Duodenal mucosa (tissue), 2 donors: ENCODE results near the gene RAF1.
"Not testable (repeated sequence)": the region's sequence is repeated elsewhere in the genome, so short reads cannot be mapped to it uniquely, and the experiment has no call there.

Experiments
- H3K27ac ChIP-seq: one replicate; pipeline ENCODE4 v1.7.0; 2013; ENCODE audit warnings: low read depth, low read length
- H3K27me3 ChIP-seq, 2 donors: one replicate each; pipeline ENCODE4 v1.7.0; 2013; ENCODE audit warnings: low read length in 2 of 2, control low read depth in 1 of 2; ENCODE audit not compliant: insufficient read depth in 2 of 2, control insufficient read depth in 1 of 2
- H3K36me3 ChIP-seq, 2 donors: one replicate each; pipeline ENCODE4 v1.7.0; 2013; ENCODE audit warnings: low read length in 2 of 2, control low read depth in 1 of 2; ENCODE audit not compliant: insufficient read depth in 2 of 2, control insufficient read depth in 1 of 2
- H3K4me1 ChIP-seq, 2 donors: one replicate each; pipeline ENCODE4 v1.7.0; 2013; ENCODE audit warnings: low read length in 2 of 2, control low read depth in 1 of 2; ENCODE audit not compliant: insufficient read depth in 2 of 2, control insufficient read depth in 1 of 2
- H3K4me3 ChIP-seq, 2 donors: one replicate each; pipeline ENCODE4 v1.7.0; 2013; ENCODE audit warnings: low read length in 2 of 2, low read depth in 1 of 2
- H3K9ac ChIP-seq, 2 donors: one replicate each; pipeline ENCODE4 v1.7.0; 2013; ENCODE audit warnings: low read length in 2 of 2, low read depth in 1 of 2
- H3K9me3 ChIP-seq, 2 donors: one replicate each; pipeline ENCODE4 v1.7.0; 2013; ENCODE audit warnings: low read length in 2 of 2, control low read depth in 1 of 2; ENCODE audit not compliant: control insufficient read depth in 1 of 2

The RAF1 gene

GRCh38 chr3:12679468-12679867 is 15.6 kb upstream of the RAF1 start:
- H3K4me1 ChIP-seq: peaks cover 6 to 7% of the 10 kb centered on the region in 2 donors
- H3K4me3 ChIP-seq: no peak overlapping the region
- H3K9ac ChIP-seq: no peak overlapping the region
- H3K27ac ChIP-seq: no peak overlapping the region
- no peaks in the 10 kb centered on the region for H3K9me3 ChIP-seq
- no peaks in the 10 kb centered on the region for H3K36me3 ChIP-seq
- H3K27me3 ChIP-seq: no peaks in the 10 kb centered on the region

- Histone ChIP-seq H3K9ac (no peak overlapping the region), H3K36me3 (no peaks in the 10 kb centered on the region), H3K4me1 (peaks cover 6 to 7% of the 10 kb centered on the region in 2 donors), H3K4me3 (no peak overlapping the region), H3K9me3 (no peaks in the 10 kb centered on the region), H3K27ac (no peak overlapping the region), H3K27me3 (no peaks in the 10 kb centered on the region)
These were observed 13.7 kb upstream of the RAF1 start for GRCh38 chr3:12677616-12678015.

- Histone ChIP-seq H3K9ac (no peak overlapping the region), H3K27me3 (no peaks in the 10 kb centered on the region), H3K36me3 (no peaks in the 10 kb centered on the region), H3K27ac (no peak overlapping the region), H3K9me3 (no peaks in the 10 kb centered on the region), H3K4me1 (peaks cover 8% of the 10 kb centered on the region in 2 donors), H3K4me3 (no peak overlapping the region)
These were observed 11.3 kb upstream of the RAF1 start for GRCh38 chr3:12675115-12675810.

GRCh38 chr3:12673956-12674736 is 10.2 kb upstream of the RAF1 start:
- not testable (repeated sequence) for H3K9me3 ChIP-seq, H3K27me3 ChIP-seq, H3K4me3 ChIP-seq, H3K4me1 ChIP-seq, H3K9ac ChIP-seq, H3K36me3 ChIP-seq, H3K27ac ChIP-seq

GRCh38 chr3:12671120-12671450 is 7.2 kb upstream of the RAF1 start:
- H3K27me3 ChIP-seq: no peaks in the 10 kb centered on the region
- no peaks in the 10 kb centered on the region for H3K36me3 ChIP-seq
- no peak overlapping the region for H3K9ac ChIP-seq
- H3K9me3 ChIP-seq: no peaks in the 10 kb centered on the region
- no peak overlapping the region for H3K27ac ChIP-seq
- no peak overlapping the region for H3K4me3 ChIP-seq
- peaks cover 8% of the 10 kb centered on the region in 2 donors for H3K4me1 ChIP-seq

GRCh38 chr3:12670365-12671119 is 6.6 kb upstream of the RAF1 start:
- Histone ChIP-seq H3K4me3 (no peak overlapping the region), H3K27me3 (no peaks in the 10 kb centered on the region), H3K27ac (no peak overlapping the region), H3K9me3 (no peaks in the 10 kb centered on the region), H3K36me3 (no peaks in the 10 kb centered on the region), H3K9ac (no peak overlapping the region), H3K4me1 (peaks cover 8% of the 10 kb centered on the region in 2 donors)

GRCh38 chr3:12663401-12663935 is 449 bp downstream of the RAF1 start:
- Histone ChIP-seq H3K9me3 (no peaks in the 10 kb centered on the region), H3K4me3 (peak overlapping the region; percentile 95 to 99), H3K4me1 (peaks cover 24 to 30% of the 10 kb centered on the region in 2 donors), H3K27ac (peak overlapping the region; percentile 99), H3K27me3 (no peaks in the 10 kb centered on the region), H3K36me3 (no peaks in the 10 kb centered on the region), H3K9ac (peak overlapping the region; percentile 99)

GRCh38 chr3:12662593-12663400 is 1.1 kb downstream of the RAF1 start:
- Histone ChIP-seq H3K4me1 (peaks cover 27 to 30% of the 10 kb centered on the region in 2 donors), H3K9ac (peak overlapping the region; percentile 99), H3K27ac (peak overlapping the region; percentile 99), H3K9me3 (no peaks in the 10 kb centered on the region), H3K4me3 (peak overlapping the region; percentile 95 to 99), H3K27me3 (no peaks in the 10 kb centered on the region), H3K36me3 (no peaks in the 10 kb centered on the region)

GRCh38 chr3:12661926-12662592 is 1.9 kb downstream of the RAF1 start:
- Histone ChIP-seq H3K27ac (peak overlapping the region; percentile 99), H3K4me1 (peaks cover 27 to 30% of the 10 kb centered on the region in 2 donors), H3K9me3 (no peaks in the 10 kb centered on the region), H3K27me3 (no peaks in the 10 kb centered on the region), H3K36me3 (no peaks in the 10 kb centered on the region), H3K4me3 (peak overlapping the region; percentile 95 to 99), H3K9ac (peak overlapping the region; percentile 99)
